GM12801 (cell line): ENCODE results near the gene KCNH1.

ENCODE experiments used
- CTCF ChIP-seq: IDR thresholded peaks from one replicate; pipeline ENCODE4 v1.5.1; 2011; ENCODE audit warnings: control low read depth; ENCODE audit not compliant: insufficient read length; ENCODE audit errors: extremely low read depth

KCNH1 gene

GRCh38 chr1:211153932-211154331, 20.0 kb upstream of the KCNH1 start:
- TF ChIP-seq CTCF: no peak

GRCh38 chr1:211148366-211148765, 14.4 kb upstream of the KCNH1 start:
- TF ChIP-seq CTCF: no peak

DNA sequence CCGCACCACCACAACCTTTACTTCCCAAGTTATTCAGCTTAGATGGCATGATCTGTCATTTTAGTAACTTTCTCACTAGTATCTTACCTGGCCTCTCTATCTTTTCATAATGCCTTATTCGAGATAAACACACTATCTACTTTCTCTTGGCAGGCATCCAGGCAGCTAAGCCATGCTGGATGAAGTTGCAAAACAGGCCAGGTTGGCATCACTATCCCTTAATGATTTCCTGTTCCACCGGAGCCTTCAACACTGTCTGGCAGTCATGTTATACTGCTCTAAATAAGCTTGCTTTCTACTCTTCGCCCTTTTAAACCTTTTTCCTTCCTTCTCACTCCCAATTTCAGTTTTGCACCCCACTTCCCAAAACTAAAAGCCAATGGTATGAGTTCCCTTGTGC, 12.0 kb upstream of the KCNH1 start:
- no peak for TF ChIP-seq CTCF

- no peak for TF ChIP-seq CTCF
Observed at GRCh38 chr1:211135342-211135950, 1.5 kb upstream of the KCNH1 start.

- TF ChIP-seq CTCF: no peak
Observed at GRCh38 chr1:211133393-211133835, 534 bp downstream of the KCNH1 start.

DNA sequence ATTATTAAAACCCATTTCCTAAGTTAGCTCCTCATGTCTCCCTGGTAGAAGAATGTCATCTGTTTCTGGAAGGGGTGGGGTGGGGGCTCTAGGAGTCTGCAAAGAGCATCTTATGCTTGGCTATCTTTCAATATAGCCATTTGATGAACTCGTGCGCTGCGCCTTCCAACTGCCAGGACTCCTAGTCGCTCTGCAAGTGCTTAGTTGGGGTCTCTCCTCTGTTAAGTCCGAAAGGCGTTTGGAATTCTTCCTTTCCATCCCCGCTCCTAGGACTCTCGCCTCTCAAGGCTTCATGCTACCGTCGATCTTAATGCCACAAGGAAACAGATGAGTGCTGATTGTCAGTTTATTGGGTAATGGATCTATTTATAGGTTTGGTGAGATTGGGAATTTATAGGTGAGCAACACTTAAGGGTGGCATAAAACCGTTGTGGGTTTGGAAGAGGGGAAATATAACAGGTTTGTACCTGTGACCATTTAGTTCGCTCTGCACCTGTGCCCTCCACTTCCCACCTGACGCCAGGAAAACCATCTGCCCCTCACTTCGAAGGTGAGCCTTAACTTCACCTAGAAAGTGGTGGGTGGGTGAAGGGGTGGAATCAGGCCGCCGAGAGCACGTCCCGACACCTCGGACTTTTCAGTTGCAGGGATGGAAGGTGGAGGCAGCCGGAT, 1.1 kb downstream of the KCNH1 start:
- TF ChIP-seq CTCF: no peak

GRCh38 chr1:211129776-211130175, 4.2 kb downstream of the KCNH1 start:
- no peak for TF ChIP-seq CTCF

- no peak for TF ChIP-seq CTCF
Observed at GRCh38 chr1:211127166-211127565, 6.8 kb downstream of the KCNH1 start.
